Activated effector memory CD4-positive, alpha-beta T cell treated with anti-CD3 and anti-CD28 coated beads, Interleukin-2, amount 50 U/mL, for 16 hours (primary cell): ENCODE data around the gene RNF123.

Source experiments
- DNase-seq: peaks from one replicate; pipeline ENCODE4 v3.0.0-alpha.2; 2020

RNF123 gene

GRCh38 chr3:49757197-49757596 lies 67.8 kb downstream of the RNF123 start:
- DNase-seq: no peak

GRCh38 chr3:49759226-49759625 lies 69.9 kb downstream of the RNF123 start:
- no peak for DNase-seq

GRCh38 chr3:49761661-49762060 lies 72.3 kb downstream of the RNF123 start:
- no peak for DNase-seq

GRCh38 chr3:49763981-49764380 lies 74.6 kb downstream of the RNF123 start:
- DNase-seq: no peak

GRCh38 chr3:49769286-49769915 lies 80.0 kb downstream of the RNF123 start:
- DNase-seq: no peak

- no peak for DNase-seq
These were observed 80.6 kb downstream of the RNF123 start for GRCh38 chr3:49769926-49770325.
